CD4-positive, alpha-beta T cell treated with Interferon gamma for 1 hour (primary cell): ENCODE results near the gene RIMKLB.
"Not testable (repeated sequence)": the region's sequence is repeated elsewhere in the genome, so short reads cannot be mapped to it uniquely, and the experiment has no call there.

Experiments
- DNase-seq: peaks from one replicate; pipeline ENCODE4 v3.0.0-alpha.2; 2020

Gene RIMKLB

DNA sequence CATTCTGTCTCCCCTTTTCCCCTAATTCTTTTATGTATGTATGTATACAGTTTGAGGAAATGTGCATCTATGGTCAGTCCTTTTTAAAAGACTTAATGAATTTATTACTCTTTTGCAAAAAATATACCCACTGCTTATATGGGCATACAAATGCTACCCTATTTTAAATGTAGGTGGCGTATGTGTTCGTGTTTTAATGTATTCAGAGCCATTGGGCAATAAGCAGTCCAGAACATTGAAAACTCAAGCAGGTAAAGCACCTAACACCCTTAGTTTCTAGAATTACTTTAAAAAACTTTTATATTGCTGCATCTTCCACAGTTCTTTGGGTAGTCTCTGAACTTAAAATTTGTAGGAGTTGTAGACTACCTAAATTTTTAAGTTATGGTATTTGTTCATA, 82.1 kb downstream of the RIMKLB start:
- no peak for DNase-seq

DNA sequence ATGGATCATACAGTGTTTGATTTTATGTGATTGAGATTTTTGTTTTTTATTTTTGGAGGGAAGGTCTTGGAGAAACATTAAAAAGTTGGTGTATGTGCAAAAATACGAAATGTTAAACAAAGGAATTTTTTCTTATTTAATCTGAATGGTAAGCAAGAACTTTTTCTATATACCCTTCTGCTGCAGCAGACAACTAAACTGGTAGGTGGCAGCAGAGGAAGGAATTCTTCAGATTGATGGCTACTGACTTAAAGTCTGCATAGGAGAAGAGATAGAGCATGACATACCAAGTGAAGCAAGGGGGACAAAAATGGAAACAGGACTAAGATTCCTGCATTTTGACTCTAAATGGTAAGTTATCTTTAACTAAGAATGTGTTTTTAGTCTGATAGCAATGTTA, 82.6 kb downstream of the RIMKLB start:
- no peak for DNase-seq

DNA sequence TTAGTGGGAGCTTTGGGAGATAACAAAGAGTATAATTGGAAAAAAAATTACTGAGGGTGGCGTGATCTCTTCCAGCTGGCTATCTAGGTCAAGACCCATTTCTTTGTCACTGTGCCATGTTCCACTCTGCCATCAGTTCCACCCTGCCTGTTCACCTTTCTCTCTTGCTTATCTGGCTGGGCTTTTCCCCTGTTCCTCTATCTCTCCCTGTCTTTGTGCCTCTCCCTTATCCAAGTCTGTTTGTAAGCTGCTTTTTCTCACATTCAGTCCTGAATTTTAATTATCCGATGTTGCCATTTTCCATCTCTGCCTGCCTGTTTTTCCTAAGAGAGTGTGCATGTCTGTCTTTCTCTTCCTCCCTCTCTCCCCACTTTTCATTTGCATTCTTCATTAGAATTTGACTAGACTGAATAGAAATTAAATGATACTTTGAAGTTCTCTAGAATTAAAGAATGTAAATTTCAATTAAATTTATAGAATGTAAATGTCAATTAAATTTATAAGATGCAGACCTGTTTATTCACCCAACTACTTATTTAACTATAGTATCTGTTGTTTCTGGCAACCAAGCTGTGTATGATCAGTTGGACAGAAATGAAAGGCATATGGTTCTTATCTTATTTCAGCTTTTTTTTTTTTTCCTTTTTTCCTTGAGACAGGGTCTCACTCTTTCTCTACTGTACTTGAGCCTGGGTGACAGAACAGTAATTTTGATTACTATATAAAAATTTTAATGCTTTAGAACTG, 83.8 kb downstream of the RIMKLB start:
- no peak for DNase-seq

GRCh38 chr12:8784290-8784888, 86.6 kb downstream of the RIMKLB start:
- no peak for DNase-seq

GRCh38 chr12:8785499-8785898, 87.7 kb downstream of the RIMKLB start:
- no peak for DNase-seq

DNA sequence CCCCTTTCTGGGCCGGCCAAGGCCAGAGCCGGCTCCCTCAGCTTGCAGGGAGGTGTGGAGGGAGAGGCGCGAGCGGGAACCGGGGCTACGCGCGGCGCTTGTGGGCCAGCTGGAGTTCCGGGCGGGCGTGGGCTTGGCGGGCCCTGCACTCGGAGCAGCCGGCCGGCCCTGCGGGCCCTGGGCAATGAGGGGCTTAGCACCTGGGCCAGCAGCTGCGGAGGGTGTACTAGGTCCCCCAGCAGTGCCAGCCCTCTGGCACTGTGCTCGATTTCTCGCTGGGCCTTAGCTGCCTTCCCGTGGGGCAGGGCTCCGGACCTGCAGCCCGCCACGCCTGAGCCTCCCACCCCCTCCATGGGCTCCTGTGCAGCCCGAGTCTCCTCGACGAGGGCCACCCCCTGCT, 89.4 kb downstream of the RIMKLB start:
- DNase-seq, result not testable (repeated sequence)

DNA sequence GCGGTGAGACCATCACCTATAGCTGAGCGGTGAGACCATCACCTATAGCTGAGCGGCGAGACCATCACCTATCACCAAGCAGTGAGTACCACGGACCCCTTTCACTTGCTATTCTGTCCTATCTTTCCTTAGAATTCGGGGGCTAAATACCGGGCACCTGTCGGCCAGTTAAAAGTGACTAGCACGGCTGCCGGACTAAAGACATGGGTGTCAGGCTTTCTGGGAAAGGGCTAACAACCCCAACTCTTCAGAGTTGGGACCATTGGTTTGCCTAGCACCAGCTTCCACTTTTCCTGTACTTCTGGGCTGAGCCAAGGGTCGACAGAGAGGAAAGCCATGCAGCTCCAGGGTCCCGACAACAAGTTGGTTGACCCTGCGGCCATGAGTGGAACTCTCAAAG, 90.9 kb downstream of the RIMKLB start:
- not testable (repeated sequence) for DNase-seq

DNA sequence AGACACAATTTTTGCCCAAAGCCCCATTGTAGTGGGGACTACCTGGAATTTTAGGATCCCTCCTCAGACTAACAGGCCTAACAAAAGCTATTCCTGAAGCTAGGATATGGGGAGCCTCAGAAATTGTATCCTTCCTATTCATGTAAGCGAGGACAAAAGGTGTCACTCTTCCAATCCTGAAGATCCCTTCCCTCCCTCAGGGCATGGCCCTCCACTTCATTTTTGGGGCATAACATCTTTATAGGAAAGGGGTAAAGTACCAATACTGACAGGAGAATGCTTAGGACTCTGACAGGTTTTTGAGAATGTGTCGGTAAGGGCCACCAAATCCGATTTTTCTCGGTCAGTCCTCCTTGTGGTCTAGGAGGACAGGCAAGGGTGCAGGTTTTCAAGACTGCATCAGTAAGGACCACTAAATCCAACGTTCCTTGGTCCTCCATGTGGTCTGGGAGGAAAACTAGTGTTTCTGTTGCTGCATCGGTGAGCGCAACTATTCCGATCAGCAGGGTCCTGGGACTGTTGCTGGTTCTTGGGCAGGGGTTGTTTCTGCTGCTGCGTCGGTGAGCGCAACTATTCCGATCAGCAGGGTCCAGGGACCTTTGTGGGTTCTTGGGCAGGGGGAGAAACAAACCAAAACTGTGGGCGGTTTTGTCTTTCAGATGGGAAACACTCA, 91.7 kb downstream of the RIMKLB start:
- not testable (repeated sequence) for DNase-seq

- not testable (repeated sequence) for DNase-seq
Measured at GRCh38 chr12:8793226-8793625, 95.4 kb downstream of the RIMKLB start.

DNA sequence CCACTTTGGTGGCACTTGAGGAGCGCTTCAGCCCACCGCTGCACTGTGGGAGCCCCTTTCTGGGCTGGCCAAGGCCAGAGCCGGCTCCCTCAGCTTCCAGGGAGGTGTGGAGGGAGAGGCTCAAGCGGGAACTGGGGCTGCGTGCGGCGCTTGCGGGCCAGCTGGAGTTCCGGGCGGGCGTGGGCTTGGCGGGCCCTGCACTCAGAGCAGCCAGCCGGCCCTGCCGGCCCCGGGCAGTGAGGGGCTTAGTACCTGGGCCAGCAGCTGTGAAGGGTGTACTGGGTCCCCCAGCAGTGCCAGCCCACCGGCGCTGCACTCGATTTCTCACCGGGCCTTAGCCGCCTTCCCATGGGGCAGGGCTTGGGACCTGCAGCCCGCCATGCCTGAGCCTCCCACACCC, 96.8 kb downstream of the RIMKLB start:
- DNase-seq, result not testable (repeated sequence)

DNA sequence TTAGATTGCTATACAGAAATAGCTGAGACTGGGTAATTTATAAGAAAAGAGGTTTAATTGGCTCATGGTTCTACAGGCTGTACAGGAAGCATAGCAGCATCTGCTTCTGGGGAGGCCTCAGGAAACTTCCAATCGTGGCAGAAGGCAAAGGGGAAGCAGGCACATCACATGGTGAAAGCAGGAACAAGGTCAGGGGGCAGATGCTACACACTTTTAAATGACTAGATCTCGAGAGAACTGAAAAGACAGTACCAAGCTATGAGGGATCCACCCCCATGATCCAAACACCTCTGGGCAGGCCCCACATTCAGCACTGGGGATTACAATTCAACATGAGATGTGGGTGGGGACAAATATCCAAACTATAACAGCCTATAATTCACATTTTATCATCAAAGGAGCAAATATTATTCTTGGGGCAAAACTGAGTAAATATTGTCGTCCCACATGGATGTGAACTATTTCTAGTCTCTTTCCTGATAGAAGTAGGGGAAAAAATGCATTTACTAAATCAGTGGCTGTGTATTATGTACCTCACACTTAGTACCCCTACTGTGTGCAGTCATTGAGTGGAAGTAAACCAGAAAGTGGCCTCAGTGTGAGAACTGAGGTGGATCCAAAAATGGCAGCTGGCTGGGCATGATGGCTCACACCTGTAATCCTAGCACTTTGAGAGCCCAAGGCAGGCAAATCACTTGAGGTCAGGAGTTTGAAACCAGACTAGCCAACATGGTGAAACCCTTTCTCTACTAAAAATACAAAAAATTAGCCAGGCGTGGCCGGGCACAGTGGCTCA, 99.2 kb downstream of the RIMKLB start:
- DNase-seq, result no peak

- not testable (repeated sequence) for DNase-seq
Measured at GRCh38 chr12:8801213-8801612, 103.4 kb downstream of the RIMKLB start.

DNA sequence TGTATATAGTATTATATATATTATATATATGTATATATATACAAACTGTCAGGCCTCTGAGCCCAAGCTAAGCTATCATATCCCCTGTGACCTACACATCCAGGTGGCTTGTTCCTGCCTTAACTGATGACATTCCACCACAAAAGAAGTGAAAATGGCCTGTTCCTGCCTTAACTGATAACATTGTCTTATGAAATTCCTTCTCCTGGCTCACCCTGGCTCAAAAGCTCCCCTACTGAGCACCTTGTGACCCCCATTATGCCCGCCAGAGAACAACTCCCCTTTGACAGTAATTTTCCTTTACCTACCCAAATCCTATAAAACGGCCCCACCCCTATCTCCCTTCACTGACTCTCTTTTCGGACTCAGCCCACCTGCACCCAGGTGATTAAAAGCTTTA, 107.0 kb downstream of the RIMKLB start:
- DNase-seq, result not testable (repeated sequence)

DNA sequence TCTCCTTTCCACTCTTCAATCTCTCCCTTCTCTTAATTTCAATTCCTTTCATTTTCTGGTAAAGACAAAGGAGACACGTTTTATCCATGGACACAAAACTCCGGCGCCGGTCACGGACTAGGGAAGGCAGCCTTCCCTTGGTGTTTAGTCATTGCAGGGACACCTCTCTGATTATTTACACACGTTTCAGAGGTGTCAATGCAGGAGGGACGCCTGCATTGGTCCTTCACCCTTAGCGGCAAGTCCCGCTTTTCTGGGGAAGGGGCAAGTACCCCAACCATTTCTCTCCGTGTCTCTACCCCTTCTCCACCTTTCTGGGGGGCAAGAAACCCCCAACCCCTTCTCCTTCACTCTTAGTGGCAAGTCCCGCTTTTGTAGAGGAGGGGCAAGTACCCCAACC, 107.7 kb downstream of the RIMKLB start:
- not testable (repeated sequence) for DNase-seq

DNA sequence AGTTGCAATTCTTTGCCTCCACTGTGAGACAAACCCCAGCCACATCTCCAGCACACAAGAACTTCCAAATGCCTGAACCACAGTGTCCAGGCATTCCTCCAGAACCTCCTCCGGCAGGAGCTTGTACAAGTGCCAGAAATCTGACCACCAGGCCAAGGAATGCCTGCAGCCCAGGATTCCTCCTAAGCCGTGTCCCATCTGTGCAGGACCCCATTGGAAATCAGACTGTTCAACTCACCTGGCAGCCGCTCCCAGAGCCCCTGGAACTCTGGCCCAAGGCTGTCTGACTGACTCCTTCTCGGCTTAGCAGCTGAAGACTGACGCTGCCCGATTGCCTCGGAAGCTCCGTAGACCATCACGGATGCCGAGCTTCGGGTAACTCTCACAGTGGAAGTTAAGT, 109.3 kb downstream of the RIMKLB start:
- not testable (repeated sequence) for DNase-seq

DNA sequence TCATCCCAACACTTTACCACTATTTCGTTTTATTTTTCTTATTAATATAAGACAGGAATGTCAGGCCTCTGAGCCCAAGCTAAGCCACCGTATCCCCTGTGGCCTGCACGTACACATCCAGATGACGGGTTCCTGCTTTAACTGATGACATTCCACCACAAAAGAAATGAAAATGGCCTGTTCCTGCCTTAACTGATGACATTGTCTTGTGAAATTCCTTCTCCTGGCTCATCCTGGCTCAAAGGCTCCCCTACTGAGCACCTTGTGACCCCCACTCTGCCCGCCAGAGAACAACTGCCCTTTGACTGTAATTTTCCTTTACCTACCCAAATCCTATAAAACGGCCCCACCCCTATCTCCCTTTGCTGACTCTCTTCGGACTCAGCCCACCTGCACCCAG, 112.3 kb downstream of the RIMKLB start:
- not testable (repeated sequence) for DNase-seq

DNA sequence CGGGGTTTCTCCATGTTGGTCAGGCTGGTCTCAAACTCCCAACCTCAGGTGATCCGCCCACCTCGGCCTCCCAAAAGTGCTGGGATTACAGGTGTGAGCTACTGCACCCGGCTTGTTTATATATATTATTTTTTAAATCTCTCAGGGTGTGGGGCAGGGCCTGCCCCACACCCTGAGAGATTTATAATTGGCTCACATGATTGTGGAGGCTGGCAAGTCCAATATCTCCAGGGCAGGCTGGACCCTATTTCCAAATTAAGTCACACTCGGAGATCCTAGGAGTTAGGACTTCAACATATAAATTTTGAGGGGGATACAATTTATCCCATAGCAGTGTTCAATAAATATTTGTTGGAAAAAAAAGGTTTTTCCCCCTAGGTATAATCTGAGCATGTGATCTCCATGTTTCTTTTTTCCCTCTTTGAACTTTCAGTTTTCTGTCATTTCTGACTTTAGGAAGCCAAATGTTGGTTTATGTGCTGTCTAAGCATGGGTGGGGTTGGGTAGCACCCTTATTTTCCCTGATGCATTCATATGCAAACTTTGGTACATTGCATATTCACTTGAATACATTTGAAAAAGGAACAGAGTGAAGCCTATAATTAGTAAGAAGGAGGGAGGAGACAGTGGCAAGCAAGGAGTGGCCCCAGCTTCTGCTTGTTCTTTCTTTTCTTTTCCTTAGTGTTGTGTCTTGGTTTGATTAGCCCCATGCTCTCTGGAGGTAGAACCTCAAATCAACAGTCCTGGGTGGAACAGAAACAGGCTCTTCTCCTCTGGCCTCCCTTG, 116.0 kb downstream of the RIMKLB start:
- no peak for DNase-seq

GRCh38 chr12:8816448-8817050, 118.8 kb downstream of the RIMKLB start:
- DNase-seq, result no peak

DNA sequence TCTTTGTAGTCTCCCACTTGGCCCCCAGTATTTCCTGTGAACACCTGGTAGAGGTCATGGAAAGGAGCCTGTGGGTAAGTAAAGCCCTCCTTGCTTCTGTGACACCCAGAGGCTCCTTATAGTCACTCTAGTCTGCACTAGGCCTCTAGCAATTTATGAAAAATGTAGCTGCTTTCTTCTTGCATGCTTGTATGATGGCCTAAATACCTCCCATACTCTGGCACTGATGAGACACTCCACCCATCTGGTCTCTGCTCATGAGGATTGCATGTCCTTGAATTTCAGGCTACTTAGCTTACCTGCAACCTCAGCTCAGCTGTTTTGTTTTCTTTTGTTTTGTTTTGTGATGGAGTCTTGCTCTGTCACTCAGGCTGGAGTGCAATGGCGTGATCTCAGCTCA, 120.1 kb downstream of the RIMKLB start:
- DNase-seq, result no peak

DNA sequence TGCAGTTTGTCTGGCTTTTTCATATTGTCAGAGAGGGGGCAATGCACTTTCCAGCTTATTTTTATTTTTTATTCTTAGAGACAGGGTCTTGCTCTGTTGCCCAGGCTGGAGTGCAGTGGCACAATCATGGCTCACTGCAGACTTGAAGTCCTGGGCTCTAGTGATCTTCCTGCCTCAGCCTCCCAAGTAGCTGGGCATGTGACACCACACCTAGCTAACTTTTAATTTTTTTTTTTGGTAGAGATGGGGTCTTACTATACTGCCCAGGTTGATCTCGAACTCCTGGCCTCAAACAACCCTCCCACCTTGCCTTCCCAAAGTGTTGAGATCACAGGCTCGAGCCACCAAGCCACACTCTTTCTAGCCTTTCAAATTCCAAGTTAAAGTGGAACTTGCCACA, 120.7 kb downstream of the RIMKLB start:
- DNase-seq, result no peak

GRCh38 chr12:8819666-8819980, 121.8 kb downstream of the RIMKLB start:
- DNase-seq, result no peak
